Left ventricle myocardium inferior (tissue), 1 donor: ENCODE results near the gene YEATS4. TPM values are rescaled to one million over a fixed set of nuclear protein-coding genes. Genes with fewer than 3 reads are reported as not detected.

ENCODE experiments used
- DNase-seq: peaks from one replicate; pipeline ENCODE4 v3.0.0-alpha.2; 2020
- H3K27ac ChIP-seq: fragments of 200-600 bp; replicated peaks from 2 replicates; pipeline ENCODE4 v1.8.0; 2021
- H3K27me3 ChIP-seq: fragments of 200-600 bp; 2 replicates; pipeline ENCODE4 v1.8.0; 2021; ENCODE audit warnings: low read depth
- H3K36me3 ChIP-seq: fragments of 200-600 bp; 2 replicates; pipeline ENCODE4 v1.8.0; 2021
- H3K4me1 ChIP-seq: fragments of 200-600 bp; 2 replicates; pipeline ENCODE4 v1.8.0; 2021
- H3K4me3 ChIP-seq: fragments of 200-600 bp; 2 replicates; pipeline ENCODE4 v1.8.0; 2021; ENCODE audit warnings: mild to moderate bottlenecking, moderate library complexity
- H3K9me3 ChIP-seq: fragments of 200-600 bp; replicated peaks from 2 replicates; pipeline ENCODE4 v1.8.0; 2021
- intact Hi-C: fragments of 100-400 bp; cut with micrococcal nuclease; formaldehyde crosslinking; loops from one replicate; pipeline ENCODE4 v1.11.0; 2022
- total RNA-seq: library from RNA; stranded (reverse); fragmentation: NEBNext Ultra II Directional; extraction: Animal tissue kit (Norgen Biotek cat#: 25700); gene quantifications from one replicate; pipeline ENCODE4 v1.2.1, GENCODE V29; 2021
- TF ChIP-seq, protein P1 (sequence below): fragments of 200-600 bp; IDR thresholded peaks from 2 replicates; pipeline ENCODE4 v1.8.0; 2021; ENCODE audit warnings: antibody characterized with exemption, mild to moderate bottlenecking, borderline replicate concordance
- donor health status: DM: no; HTN: yes; CAD: no; lungs with severe emphysema.

YEATS4 gene
- total RNA-seq, 1 donor from 2014 or later = 12.8 TPM

DNA sequence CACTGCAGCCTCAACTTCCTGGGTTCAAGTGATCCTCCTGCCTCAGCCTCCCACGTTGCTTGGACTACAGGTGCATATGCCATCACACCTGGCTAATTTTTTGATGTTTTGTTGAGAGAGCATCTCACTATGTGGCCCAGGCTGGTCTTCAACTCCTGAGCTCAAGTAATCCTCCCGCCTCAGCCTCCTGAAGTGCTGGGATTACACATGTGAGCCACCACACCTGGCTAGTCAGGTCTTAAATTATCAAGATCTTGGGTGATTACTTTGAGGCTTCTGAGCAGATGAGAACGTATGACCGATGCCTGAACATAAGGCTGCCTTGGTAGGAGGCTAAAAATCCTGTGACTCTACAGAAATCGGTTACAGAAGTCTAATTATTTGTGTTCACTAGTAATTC is 57.7 kb downstream of the YEATS4 start:
- Histone ChIP-seq H3K36me3 (no peaks in the 10 kb centered on the region), H3K4me3 (no peak overlapping the region), H3K27ac (no peak overlapping the region), H3K9me3 (no peaks in the 10 kb centered on the region), H3K4me1 (peaks cover 11% of the 10 kb centered on the region), H3K27me3 (no peaks in the 10 kb centered on the region)
- TF ChIP-seq, protein P1, sequence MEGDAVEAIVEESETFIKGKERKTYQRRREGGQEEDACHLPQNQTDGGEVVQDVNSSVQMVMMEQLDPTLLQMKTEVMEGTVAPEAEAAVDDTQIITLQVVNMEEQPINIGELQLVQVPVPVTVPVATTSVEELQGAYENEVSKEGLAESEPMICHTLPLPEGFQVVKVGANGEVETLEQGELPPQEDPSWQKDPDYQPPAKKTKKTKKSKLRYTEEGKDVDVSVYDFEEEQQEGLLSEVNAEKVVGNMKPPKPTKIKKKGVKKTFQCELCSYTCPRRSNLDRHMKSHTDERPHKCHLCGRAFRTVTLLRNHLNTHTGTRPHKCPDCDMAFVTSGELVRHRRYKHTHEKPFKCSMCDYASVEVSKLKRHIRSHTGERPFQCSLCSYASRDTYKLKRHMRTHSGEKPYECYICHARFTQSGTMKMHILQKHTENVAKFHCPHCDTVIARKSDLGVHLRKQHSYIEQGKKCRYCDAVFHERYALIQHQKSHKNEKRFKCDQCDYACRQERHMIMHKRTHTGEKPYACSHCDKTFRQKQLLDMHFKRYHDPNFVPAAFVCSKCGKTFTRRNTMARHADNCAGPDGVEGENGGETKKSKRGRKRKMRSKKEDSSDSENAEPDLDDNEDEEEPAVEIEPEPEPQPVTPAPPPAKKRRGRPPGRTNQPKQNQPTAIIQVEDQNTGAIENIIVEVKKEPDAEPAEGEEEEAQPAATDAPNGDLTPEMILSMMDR = no peak
- intact Hi-C loops = no loop called here
- DNase-seq = no peak

DNA sequence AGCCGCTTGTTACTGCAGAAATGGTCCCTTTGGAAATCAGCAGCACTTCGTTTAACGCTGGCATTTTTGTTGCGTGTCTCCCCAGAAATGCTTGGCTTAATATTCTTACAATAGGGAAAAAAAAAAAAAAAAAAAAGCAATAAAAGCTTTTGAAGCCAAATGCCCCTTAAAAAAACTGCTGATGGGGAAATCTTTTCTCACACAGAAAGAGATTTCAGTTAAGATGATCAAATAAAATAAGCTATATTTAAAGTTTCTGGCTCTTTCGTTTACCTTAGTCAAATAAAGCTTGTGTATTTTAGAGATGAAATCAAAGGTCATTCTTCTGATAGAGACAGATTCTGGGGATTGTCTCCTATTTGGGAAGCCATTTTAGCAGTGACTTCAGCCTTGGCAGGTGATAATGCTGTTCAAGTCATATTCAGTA is 58.2 kb downstream of the YEATS4 start:
- TF ChIP-seq, protein P1 = no peak
- intact Hi-C loops = no loop called here
- Histone ChIP-seq H3K4me3 (no peak overlapping the region), H3K27ac (no peak overlapping the region), H3K9me3 (no peaks in the 10 kb centered on the region), H3K4me1 (peaks cover 11% of the 10 kb centered on the region), H3K36me3 (no peaks in the 10 kb centered on the region), H3K27me3 (no peaks in the 10 kb centered on the region)
- no peak for DNase-seq

DNA sequence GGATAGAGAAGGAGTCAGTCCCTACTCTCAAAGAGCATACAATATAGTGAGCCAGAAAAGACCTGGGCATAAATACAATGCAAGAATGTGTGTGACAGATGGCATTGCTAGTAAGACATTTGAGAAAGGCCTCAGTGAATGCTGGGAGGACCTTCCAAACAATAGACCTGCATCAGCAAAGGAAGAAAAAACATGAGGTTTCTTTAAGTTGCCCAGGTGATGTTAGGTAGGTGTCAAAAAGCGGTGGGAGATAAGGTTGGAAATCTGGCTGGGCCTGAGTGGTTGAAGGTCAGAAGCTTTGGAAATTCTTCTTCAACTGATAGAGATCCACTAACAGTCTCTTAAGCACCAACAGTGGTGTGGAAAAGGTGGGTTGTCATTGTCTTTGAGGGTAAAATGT is 60.2 kb downstream of the YEATS4 start:
- intact Hi-C loops = no loop called here
- H3K36me3 ChIP-seq = no peaks in the 10 kb centered on the region
- H3K9me3 ChIP-seq = no peaks in the 10 kb centered on the region
- H3K27me3 ChIP-seq = no peaks in the 10 kb centered on the region
- DNase-seq = no peak
- H3K4me1 ChIP-seq = peaks cover 11% of the 10 kb centered on the region
- no peak overlapping the region for H3K27ac ChIP-seq
- H3K4me3 ChIP-seq = no peak overlapping the region
- TF ChIP-seq, protein P1 = no peak

GRCh38 chr12:69421548-69421947 is 62.0 kb downstream of the YEATS4 start:
- intact Hi-C loops = no loop called here
- Histone ChIP-seq H3K4me3 (no peak overlapping the region), H3K4me1 (peaks cover under 1% of the 10 kb centered on the region), H3K27me3 (no peaks in the 10 kb centered on the region), H3K36me3 (no peaks in the 10 kb centered on the region), H3K27ac (no peak overlapping the region), H3K9me3 (no peaks in the 10 kb centered on the region)
- TF ChIP-seq, protein P1 = no peak
- no peak for DNase-seq

GRCh38 chr12:69423037-69423905 is 63.7 kb downstream of the YEATS4 start:
- no peaks in the 10 kb centered on the region for H3K36me3 ChIP-seq
- no peak overlapping the region for H3K27ac ChIP-seq
- no peaks in the 10 kb centered on the region for H3K4me1 ChIP-seq
- DNase-seq = no peak
- intact Hi-C loops = no loop called here
- TF ChIP-seq, protein P1 = no peak
- H3K9me3 ChIP-seq = no peaks in the 10 kb centered on the region
- no peaks in the 10 kb centered on the region for H3K27me3 ChIP-seq
- H3K4me3 ChIP-seq = no peak overlapping the region
